Hepatocyte (in vitro differentiated cells): Measurements from ENCODE around the gene DHX16. TPM values are rescaled to one million over a fixed set of nuclear protein-coding genes. Genes with fewer than 3 reads are reported as not detected.
"Not testable (repeated sequence)": the region's sequence is repeated elsewhere in the genome, so short reads cannot be mapped to it uniquely, and the experiment has no call there.

Experiments
- DNase-seq: peaks from one replicate; pipeline ENCODE4 v3.0.0-alpha.2; 2016; ENCODE audit warnings: low spot score
- H2AFZ ChIP-seq: fragments of 200-600 bp; sonication (generic); 2 replicates; pipeline ENCODE4 v1.6.0; 2016; ENCODE audit warnings: antibody characterized with exemption, mild to moderate bottlenecking
- H3K27ac ChIP-seq: fragments of 200-600 bp; sonication (generic); 2 replicates; pipeline ENCODE4 v1.5.1; 2016; ENCODE audit warnings: mild to moderate bottlenecking
- H3K27me3 ChIP-seq: fragments of 200-600 bp; sonication (generic); 2 replicates; pipeline ENCODE4 v1.6.1; 2016
- H3K36me3 ChIP-seq: fragments of 200-600 bp; sonication (generic); replicated peaks from 2 replicates; pipeline ENCODE4 v1.5.1; 2016; ENCODE audit warnings: low read depth; ENCODE audit not compliant: insufficient read depth
- H3K4me1 ChIP-seq: fragments of 200-600 bp; sonication (generic); 2 replicates; pipeline ENCODE4 v1.5.1; 2016; ENCODE audit warnings: mild to moderate bottlenecking, moderate library complexity; ENCODE audit not compliant: insufficient read depth
- H3K4me2 ChIP-seq: fragments of 200-600 bp; sonication (generic); 2 replicates; pipeline ENCODE4 v1.6.0; 2016
- H3K4me3 ChIP-seq: fragments of 200-600 bp; sonication (generic); 2 replicates; pipeline ENCODE4 v1.5.1; 2016; ENCODE audit warnings: mild to moderate bottlenecking
- H3K79me2 ChIP-seq: fragments of 200-600 bp; sonication (generic); 2 replicates; pipeline ENCODE4 v1.6.0; 2017; ENCODE audit warnings: mild to moderate bottlenecking
- H3K9me2 ChIP-seq: fragments of 200-600 bp; sonication (generic); replicated peaks from 2 replicates; pipeline ENCODE4 v1.6.0; 2017; ENCODE audit warnings: mild to moderate bottlenecking; ENCODE audit not compliant: insufficient read depth
- H3K9me3 ChIP-seq: fragments of 200-600 bp; sonication (generic); 2 replicates; pipeline ENCODE4 v1.5.1; 2016; ENCODE audit warnings: low read depth, mild to moderate bottlenecking
- H4K20me1 ChIP-seq: fragments of 200-600 bp; sonication (generic); 2 replicates; pipeline ENCODE4 v1.6.0; 2016; ENCODE audit warnings: mild to moderate bottlenecking; ENCODE audit not compliant: insufficient read depth, poor library complexity, severe bottlenecking
- EZH2 ChIP-seq: fragments of 200-600 bp; sonication (generic); IDR thresholded peaks from 2 replicates; pipeline ENCODE4 v1.6.1; 2016; ENCODE audit warnings: antibody characterized with exemption, mild to moderate bottlenecking, borderline replicate concordance
- EZH2phosphoT487 ChIP-seq: fragments of 200-600 bp; sonication (generic); IDR thresholded peaks from one replicate; pipeline ENCODE4 v1.6.1; 2018; ENCODE audit warnings: antibody characterized with exemption, mild to moderate bottlenecking, low read depth, moderate library complexity; ENCODE audit not compliant: unreplicated experiment, severe bottlenecking
- WGBS: methylation state at CpG from one replicate; pipeline ENCODE4 v1.1.6; 2016; ENCODE audit warnings: low lambda C conversion rate; ENCODE audit errors: missing lambda C conversion rate; 5-methylcytosine and 5-hydroxymethylcytosine counted together
- polyA plus RNA-seq: library from polyadenylated mRNA; unstranded; fragments of >200 nt; fragmentation: Nextera tagmentation; extraction: Ambion mirVana; gene quantifications from 2 replicates; pipeline ENCODE4 v1.2.1, GENCODE V29; 2016
- total RNA-seq: library from RNA; depleted of rRNA; stranded (reverse); fragments of >200 nt; gene quantifications from 2 replicates; pipeline ENCODE4 v1.2.3, GENCODE V29; 2014
- TF ChIP-seq, protein P1 (sequence below): fragments of 200-600 bp; sonication (generic); IDR thresholded peaks from 2 replicates; pipeline ENCODE4 v1.5.1; 2016; ENCODE audit warnings: antibody characterized with exemption, mild to moderate bottlenecking; ENCODE audit not compliant: poor library complexity

The DHX16 gene
- total and polyA plus RNA-seq, 2 experiments from 2014 or later: 19.4 to 28.4 TPM

DNA sequence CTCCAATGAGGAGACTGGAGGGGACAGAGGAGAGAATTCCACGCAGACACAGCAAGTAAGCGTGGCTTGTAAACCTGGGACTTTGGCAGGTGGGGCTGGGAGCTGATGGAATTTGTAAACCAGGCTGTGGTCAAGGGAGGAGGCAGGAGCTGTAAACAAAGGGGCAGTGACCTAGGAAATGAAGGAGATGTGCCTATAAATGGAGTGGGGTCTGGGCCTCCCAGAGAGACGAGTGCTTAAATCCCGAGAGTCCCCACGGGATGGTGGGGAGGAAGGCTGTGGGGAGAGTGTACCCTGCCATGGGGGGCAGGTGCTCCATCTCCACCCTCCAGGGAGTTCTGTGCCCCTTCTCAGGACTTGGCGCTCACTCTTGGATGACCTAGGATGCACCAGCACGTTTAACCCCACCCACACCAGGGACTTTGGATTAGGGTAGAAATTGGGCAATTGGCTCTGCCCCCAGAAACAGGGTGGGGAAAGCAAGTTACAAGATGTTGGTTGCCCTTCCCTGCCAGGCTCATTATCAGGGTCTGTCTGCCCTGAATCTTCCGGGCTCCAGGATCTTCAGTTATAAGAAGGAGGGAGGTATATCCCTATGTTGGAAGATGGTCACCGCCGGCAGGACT lies 4.0 kb upstream of the DHX16 start:
- no peak overlapping the region for H3K4me2 ChIP-seq
- TF ChIP-seq EZH2phosphoT487 (no peak), EZH2 (no peak)
- TF ChIP-seq, protein P1, sequence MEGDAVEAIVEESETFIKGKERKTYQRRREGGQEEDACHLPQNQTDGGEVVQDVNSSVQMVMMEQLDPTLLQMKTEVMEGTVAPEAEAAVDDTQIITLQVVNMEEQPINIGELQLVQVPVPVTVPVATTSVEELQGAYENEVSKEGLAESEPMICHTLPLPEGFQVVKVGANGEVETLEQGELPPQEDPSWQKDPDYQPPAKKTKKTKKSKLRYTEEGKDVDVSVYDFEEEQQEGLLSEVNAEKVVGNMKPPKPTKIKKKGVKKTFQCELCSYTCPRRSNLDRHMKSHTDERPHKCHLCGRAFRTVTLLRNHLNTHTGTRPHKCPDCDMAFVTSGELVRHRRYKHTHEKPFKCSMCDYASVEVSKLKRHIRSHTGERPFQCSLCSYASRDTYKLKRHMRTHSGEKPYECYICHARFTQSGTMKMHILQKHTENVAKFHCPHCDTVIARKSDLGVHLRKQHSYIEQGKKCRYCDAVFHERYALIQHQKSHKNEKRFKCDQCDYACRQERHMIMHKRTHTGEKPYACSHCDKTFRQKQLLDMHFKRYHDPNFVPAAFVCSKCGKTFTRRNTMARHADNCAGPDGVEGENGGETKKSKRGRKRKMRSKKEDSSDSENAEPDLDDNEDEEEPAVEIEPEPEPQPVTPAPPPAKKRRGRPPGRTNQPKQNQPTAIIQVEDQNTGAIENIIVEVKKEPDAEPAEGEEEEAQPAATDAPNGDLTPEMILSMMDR: no peak
- H3K9me3 ChIP-seq: no peaks in the 10 kb centered on the region
- H3K4me3 ChIP-seq: no peak overlapping the region
- no peak overlapping the region for H3K27ac ChIP-seq
- H4K20me1 ChIP-seq: no peaks in the 10 kb centered on the region
- H3K4me1 ChIP-seq: peaks cover 6% of the 10 kb centered on the region
- H2AFZ ChIP-seq: no peak overlapping the region
- H3K79me2 ChIP-seq: peaks cover 19% of the 10 kb centered on the region
- H3K27me3 ChIP-seq: no peaks in the 10 kb centered on the region
- no peak for DNase-seq
- no peaks in the 10 kb centered on the region for H3K9me2 ChIP-seq
- no peaks in the 10 kb centered on the region for H3K36me3 ChIP-seq
- WGBS: 93% methylated on average over 10 of the region's 10 CpGs

DNA sequence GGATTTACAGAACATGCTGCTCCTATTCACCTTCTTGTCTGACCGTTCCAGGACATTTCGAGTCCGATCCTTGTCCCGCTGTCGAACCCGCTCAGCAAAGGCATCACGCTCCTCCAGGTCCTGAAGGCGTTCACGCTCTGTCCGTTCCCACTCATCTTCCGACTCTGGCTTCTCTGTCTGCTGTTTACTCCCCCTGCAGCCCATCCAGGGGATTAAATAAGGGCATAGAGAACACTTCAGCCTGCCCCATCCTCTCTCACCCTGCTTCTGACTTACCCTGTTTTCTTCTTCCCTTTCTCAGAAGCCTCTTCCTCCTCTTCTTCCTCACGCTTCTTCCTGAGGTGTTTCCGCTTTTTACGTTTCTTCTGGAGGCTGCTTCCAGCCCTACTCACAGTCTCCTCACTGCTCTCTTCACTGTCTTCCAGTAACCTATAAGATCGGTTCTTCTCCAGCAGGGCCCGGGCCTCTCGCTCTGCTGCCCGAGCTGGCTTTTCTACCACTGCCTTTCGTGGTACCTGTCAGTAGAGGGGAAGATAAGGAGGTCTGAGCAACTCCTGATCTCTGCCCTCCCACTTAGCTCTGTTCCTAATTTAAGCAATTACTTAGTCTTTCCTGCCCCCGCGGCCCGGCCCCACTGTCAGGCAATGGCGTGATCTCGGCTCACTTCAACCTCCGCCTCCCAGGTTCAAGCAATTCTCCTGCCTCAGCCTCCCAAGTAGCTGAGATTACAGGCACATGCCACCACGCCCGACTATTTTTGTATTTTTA lies 1.9 kb downstream of the DHX16 start:
- Histone ChIP-seq H3K27me3 (no peaks in the 10 kb centered on the region), H3K4me1 (peaks cover 8% of the 10 kb centered on the region), H3K79me2 (peaks cover 16% of the 10 kb centered on the region), H3K4me2 (peak overlapping the region; percentile 90), H3K27ac (no peak overlapping the region), H3K9me3 (no peaks in the 10 kb centered on the region), H4K20me1 (no peaks in the 10 kb centered on the region), H3K4me3 (no peak overlapping the region), H2AFZ (no peak overlapping the region), H3K9me2 (no peaks in the 10 kb centered on the region), H3K36me3 (no peaks in the 10 kb centered on the region)
- 95% methylated on average over 27 of the region's 27 CpGs for WGBS
- DNase-seq: no peak
- TF ChIP-seq EZH2: no peak
- no peak for TF ChIP-seq EZH2phosphoT487
- TF ChIP-seq, protein P1: peak; percentile 8

DNA sequence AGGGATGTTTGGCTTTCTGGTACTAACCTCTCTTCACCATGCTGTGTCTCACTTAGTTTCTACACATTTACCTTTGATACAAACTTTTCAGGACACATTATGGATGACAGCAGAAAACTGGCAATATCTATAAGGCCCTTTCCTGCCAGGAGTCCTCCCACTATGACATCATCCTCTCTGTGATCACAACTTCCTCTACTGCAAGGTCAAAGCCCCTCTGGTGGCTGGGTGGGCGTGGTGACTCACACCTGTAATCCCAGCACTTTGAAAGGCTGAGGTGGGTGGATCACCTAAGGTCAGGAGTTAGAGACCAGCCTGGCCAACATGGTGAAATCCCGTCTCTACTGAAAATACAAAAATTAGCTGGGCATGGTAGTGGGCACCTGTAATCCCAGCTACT lies 6.5 kb downstream of the DHX16 start:
- WGBS: 87% methylated on average over 2 of the region's 2 CpGs
- H3K27me3 ChIP-seq, H3K9me3 ChIP-seq, H2AFZ ChIP-seq, H4K20me1 ChIP-seq, H3K4me3 ChIP-seq, H3K4me2 ChIP-seq, H3K9me2 ChIP-seq, H3K27ac ChIP-seq, H3K79me2 ChIP-seq, DNase-seq, H3K4me1 ChIP-seq, H3K36me3 ChIP-seq: not testable (repeated sequence)

DNA sequence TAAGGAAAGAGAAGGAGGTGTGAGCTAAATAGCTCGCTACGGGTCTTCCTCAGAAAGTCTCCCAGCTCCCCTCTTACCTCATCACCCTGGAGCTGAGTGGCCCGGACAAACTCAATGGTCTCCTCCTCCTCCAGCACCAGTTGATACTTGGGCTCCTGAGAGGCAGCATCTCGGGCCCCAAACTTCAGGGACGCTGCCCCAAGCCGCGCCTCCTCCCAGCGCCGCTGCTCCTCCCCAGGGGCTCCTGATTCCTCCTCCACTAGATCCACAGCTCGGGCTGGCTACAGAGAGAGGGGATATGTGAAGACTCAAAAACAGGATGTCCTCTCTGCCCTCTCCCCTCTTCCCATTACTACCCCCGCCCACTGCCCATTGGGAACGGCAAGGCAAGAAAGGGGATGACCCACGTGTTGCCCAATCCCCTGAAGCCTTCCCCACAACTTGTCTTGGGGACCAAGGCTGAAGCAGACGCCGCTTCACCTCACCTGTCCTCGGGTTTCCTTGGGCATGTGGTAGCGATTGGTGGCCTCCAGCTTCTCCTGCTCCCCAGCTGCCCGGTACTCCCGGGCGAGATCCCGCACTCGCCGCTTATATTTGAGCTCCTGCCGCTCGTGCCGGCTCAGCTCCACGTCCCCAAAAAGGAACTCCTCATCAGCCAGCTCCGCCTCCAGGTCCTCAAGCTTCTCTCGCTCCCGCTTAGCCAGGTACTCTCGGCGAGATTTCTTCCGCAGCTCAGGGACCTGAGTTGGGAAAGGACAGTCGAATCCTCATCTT lies 7.6 kb downstream of the DHX16 start:
- H2AFZ ChIP-seq: no peak overlapping the region
- no peaks in the 10 kb centered on the region for H3K36me3 ChIP-seq
- no peaks in the 10 kb centered on the region for H3K4me1 ChIP-seq
- H4K20me1 ChIP-seq: no peaks in the 10 kb centered on the region
- DNase-seq: no peak
- 96% methylated on average over 34 of the region's 34 CpGs for WGBS
- H3K9me3 ChIP-seq: no peaks in the 10 kb centered on the region
- H3K79me2 ChIP-seq: no peaks in the 10 kb centered on the region
- no peaks in the 10 kb centered on the region for H3K27me3 ChIP-seq
- TF ChIP-seq EZH2phosphoT487 (no peak), EZH2 (no peak)
- TF ChIP-seq, protein P1: no peak
- no peak overlapping the region for H3K4me2 ChIP-seq
- H3K9me2 ChIP-seq: no peaks in the 10 kb centered on the region
- no peak overlapping the region for H3K4me3 ChIP-seq
- H3K27ac ChIP-seq: no peak overlapping the region

DNA sequence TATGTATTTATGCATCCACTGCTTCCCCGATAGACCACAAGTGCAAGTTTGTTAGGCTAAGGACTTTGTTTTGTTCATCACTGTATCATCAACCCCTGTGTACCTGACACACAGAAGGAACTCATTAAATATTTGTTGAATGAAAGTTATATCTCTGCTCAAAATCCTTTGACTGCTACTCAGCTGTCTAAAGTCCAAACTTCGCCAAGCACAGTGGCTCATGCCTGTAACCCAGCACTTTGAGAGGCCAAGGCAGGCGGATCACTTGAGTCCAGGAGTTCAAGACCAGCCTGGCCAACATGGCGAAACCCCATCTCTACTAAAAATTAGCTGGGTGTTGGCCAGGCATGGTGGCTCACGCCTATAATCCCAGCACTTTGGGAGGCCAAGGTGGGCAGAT lies 14.9 kb downstream of the DHX16 start:
- not testable (repeated sequence) for H3K36me3 ChIP-seq, H3K9me3 ChIP-seq, H4K20me1 ChIP-seq, H3K79me2 ChIP-seq, H2AFZ ChIP-seq, H3K4me2 ChIP-seq, H3K9me2 ChIP-seq, H3K27me3 ChIP-seq, DNase-seq, H3K4me3 ChIP-seq, H3K4me1 ChIP-seq, H3K27ac ChIP-seq
- 87% methylated on average over 5 of the region's 5 CpGs for WGBS
